K562 (cell line): ENCODE measurements around the gene BMPER. TPM values are rescaled to one million over a fixed set of nuclear protein-coding genes. Genes with fewer than 3 reads are reported as not detected.

Source experiments
- FOXJ2 ChIP-seq: fragments of 200-800 bp; sonication (Bioruptor generic); IDR thresholded peaks from 2 replicates; pipeline ENCODE4 v1.6.1; 2016; ENCODE audit warnings: missing genetic modification characterization, missing compliant biosample characterization
- RBM14 ChIP-seq: fragments of 200-400 bp; formaldehyde crosslinking; IDR thresholded peaks from 2 replicates; pipeline ENCODE4 v1.6.1; 2018; ENCODE audit warnings: low read depth, mild to moderate bottlenecking, low read length, moderate library complexity, borderline replicate concordance; ENCODE audit not compliant: insufficient read depth
- SOX6 ChIP-seq: fragments of 450-650 bp; IDR thresholded peaks from 2 replicates; pipeline ENCODE4 v1.6.1; 2014; ENCODE audit warnings: mild to moderate bottlenecking
- ZZZ3 ChIP-seq: fragments of 450-650 bp; IDR thresholded peaks from 2 replicates; pipeline ENCODE4 v1.6.1; 2016; ENCODE audit warnings: antibody characterized with exemption, mild to moderate bottlenecking, moderate library complexity
- polyA plus RNA-seq, 8 experiments: library from polyadenylated mRNA; depleted of rRNA in 4 of 8; stranded (reverse) in 5 of 8; unstranded in 3 of 8; fragments of >200 nt; fragmentation: Nextera tagmentation in 2 of 8; fragmentation: Illumina TruSeq in 1 of 8; extraction: Ambion mirVana in 2 of 8; extraction: Trizol in 1 of 8; gene quantifications; 2 replicates each; pipeline versions ENCODE4 v1.2.1 to v1.2.3, GENCODE V29; 2011 to 2014; ENCODE audit warnings: inconsistent platforms in 1 of 8, missing spikeins in 1 of 8
- total RNA-seq, 7 experiments: library from RNA; depleted of rRNA in 6 of 7; stranded (reverse); fragments of >200 nt in 6 of 7; fragmentation: Illumina TruSeq in 2 of 7; extraction: Trizol in 2 of 7; gene quantifications; 2 replicates each; pipeline versions ENCODE4 v1.2.1 to v1.2.3, GENCODE V29; 2011 to 2021; ENCODE audit warnings: low replicate concordance in 1 of 7
- TF ChIP-seq, protein P1 (sequence below): fragments of 450-650 bp; IDR thresholded peaks from 2 replicates; pipeline ENCODE4 v1.6.1; 2018; ENCODE audit warnings: mild to moderate bottlenecking, low read depth; ENCODE audit not compliant: partially characterized antibody
- TF ChIP-seq, protein P2 (sequence below): fragments of 250-450 bp; sonication (Bioruptor Pico); IDR thresholded peaks from 2 replicates; pipeline ENCODE4 v1.4.0; 2020; ENCODE audit warnings: mild to moderate bottlenecking
- TF ChIP-seq, protein P3 (sequence below): fragments of 450-650 bp; IDR thresholded peaks from 2 replicates; pipeline ENCODE4 v1.6.1; 2016; ENCODE audit warnings: mild to moderate bottlenecking
- TF ChIP-seq, protein P4 (sequence below): fragments of 250-450 bp; sonication (Bioruptor Pico); IDR thresholded peaks from 2 replicates; pipeline ENCODE4 v1.8.0; 2021; ENCODE audit warnings: mild to moderate bottlenecking, moderate library complexity

BMPER gene
- total and polyA plus RNA-seq, 9 of the 15 experiments (the other 6 are each of a cell fraction or from before 2014, with no cell fraction given), result not detected

DNA sequence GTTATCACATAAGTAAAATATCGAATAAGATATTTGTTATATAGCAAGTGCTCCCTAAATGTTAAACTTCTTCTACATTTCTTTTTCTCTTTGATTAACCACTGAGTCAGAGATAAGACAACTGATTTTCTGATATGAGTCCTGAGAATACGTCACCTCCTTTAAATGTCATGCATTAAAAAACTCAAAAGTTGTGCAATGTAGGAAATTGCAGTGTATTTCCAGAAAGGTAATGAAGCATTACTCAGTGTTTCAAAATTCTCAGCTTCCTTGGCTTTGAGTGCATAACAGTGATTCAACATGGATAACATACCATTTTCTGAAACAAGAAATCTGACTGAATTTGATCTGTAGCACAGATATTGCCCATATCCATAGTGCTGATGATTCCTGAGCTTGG lies 155.8 kb downstream of the BMPER start (continued):
- TF ChIP-seq FOXJ2 (tag) (no peak), RBM14 (no peak), SOX6 (no peak), ZZZ3 (no peak)
- TF ChIP-seq, protein P1, sequence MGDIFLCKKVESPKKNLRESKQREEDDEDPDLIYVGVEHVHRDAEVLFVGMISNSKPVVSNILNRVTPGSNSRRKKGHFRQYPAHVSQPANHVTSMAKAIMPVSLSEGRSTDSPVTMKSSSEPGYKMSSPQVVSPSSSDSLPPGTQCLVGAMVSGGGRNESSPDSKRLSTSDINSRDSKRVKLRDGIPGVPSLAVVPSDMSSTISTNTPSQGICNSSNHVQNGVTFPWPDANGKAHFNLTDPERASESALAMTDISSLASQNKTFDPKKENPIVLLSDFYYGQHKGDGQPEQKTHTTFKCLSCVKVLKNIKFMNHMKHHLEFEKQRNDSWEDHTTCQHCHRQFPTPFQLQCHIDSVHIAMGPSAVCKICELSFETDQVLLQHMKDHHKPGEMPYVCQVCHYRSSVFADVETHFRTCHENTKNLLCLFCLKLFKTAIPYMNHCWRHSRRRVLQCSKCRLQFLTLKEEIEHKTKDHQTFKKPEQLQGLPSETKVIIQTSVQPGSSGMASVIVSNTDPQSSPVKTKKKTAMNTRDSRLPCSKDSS, result no peak
- TF ChIP-seq, protein P2, sequence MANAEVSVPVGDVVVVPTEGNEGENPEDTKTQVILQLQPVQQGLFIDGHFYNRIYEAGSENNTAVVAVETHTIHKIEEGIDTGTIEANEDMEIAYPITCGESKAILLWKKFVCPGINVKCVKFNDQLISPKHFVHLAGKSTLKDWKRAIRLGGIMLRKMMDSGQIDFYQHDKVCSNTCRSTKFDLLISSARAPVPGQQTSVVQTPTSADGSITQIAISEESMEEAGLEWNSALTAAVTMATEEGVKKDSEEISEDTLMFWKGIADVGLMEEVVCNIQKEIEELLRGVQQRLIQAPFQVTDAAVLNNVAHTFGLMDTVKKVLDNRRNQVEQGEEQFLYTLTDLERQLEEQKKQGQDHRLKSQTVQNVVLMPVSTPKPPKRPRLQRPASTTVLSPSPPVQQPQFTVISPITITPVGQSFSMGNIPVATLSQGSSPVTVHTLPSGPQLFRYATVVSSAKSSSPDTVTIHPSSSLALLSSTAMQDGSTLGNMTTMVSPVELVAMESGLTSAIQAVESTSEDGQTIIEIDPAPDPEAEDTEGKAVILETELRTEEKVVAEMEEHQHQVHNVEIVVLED (CRISPR knock-in tag), result no peak
- TF ChIP-seq, protein P3, sequence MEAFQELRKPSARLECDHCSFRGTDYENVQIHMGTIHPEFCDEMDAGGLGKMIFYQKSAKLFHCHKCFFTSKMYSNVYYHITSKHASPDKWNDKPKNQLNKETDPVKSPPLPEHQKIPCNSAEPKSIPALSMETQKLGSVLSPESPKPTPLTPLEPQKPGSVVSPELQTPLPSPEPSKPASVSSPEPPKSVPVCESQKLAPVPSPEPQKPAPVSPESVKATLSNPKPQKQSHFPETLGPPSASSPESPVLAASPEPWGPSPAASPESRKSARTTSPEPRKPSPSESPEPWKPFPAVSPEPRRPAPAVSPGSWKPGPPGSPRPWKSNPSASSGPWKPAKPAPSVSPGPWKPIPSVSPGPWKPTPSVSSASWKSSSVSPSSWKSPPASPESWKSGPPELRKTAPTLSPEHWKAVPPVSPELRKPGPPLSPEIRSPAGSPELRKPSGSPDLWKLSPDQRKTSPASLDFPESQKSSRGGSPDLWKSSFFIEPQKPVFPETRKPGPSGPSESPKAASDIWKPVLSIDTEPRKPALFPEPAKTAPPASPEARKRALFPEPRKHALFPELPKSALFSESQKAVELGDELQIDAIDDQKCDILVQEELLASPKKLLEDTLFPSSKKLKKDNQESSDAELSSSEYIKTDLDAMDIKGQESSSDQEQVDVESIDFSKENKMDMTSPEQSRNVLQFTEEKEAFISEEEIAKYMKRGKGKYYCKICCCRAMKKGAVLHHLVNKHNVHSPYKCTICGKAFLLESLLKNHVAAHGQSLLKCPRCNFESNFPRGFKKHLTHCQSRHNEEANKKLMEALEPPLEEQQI, result no peak
- TF ChIP-seq, protein P4, sequence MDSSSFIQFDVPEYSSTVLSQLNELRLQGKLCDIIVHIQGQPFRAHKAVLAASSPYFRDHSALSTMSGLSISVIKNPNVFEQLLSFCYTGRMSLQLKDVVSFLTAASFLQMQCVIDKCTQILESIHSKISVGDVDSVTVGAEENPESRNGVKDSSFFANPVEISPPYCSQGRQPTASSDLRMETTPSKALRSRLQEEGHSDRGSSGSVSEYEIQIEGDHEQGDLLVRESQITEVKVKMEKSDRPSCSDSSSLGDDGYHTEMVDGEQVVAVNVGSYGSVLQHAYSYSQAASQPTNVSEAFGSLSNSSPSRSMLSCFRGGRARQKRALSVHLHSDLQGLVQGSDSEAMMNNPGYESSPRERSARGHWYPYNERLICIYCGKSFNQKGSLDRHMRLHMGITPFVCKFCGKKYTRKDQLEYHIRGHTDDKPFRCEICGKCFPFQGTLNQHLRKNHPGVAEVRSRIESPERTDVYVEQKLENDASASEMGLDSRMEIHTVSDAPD (CRISPR knock-in tag), result no peak
- TF ChIP-seq, all 486 proteins: peak for 0
